DOHH2 (cell line): ENCODE results near the gene ATG14.

ENCODE experiments used
- EZH2phosphoT487 ChIP-seq: fragments of 200-600 bp; sonication (generic); IDR thresholded peaks from 2 replicates; pipeline ENCODE4 v1.6.1; 2017; ENCODE audit warnings: borderline replicate concordance, mild to moderate bottlenecking, antibody characterized with exemption, low read length, moderate library complexity, mixed read lengths
- TF ChIP-seq, protein P1 (sequence below): fragments of 200-600 bp; sonication (generic); IDR thresholded peaks from one replicate; pipeline ENCODE4 v1.5.1; 2014; ENCODE audit warnings: antibody characterized with exemption, mild to moderate bottlenecking, low read depth, low read length; ENCODE audit not compliant: poor library complexity, severe bottlenecking

DNA sequence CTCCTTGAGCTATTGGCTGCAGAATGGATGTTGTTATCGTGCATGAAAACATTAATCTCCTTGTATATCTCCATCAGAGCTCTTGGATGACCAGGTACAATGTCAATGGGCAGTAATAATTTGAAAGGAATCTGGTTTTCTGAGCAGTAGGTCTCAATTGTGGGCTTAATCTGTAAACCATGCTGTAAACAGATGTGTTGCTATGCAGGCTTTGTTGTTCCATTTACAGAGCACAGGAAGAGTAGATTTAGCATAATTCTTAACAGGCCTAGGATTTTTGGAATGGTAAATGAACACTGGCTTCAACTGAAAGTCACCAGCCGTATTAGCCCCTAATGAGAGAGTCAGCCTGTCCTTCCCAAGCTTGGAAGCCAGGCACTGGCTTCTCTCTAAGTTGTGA, 50.4 kb downstream of the ATG14 start:
- TF ChIP-seq, protein P1, sequence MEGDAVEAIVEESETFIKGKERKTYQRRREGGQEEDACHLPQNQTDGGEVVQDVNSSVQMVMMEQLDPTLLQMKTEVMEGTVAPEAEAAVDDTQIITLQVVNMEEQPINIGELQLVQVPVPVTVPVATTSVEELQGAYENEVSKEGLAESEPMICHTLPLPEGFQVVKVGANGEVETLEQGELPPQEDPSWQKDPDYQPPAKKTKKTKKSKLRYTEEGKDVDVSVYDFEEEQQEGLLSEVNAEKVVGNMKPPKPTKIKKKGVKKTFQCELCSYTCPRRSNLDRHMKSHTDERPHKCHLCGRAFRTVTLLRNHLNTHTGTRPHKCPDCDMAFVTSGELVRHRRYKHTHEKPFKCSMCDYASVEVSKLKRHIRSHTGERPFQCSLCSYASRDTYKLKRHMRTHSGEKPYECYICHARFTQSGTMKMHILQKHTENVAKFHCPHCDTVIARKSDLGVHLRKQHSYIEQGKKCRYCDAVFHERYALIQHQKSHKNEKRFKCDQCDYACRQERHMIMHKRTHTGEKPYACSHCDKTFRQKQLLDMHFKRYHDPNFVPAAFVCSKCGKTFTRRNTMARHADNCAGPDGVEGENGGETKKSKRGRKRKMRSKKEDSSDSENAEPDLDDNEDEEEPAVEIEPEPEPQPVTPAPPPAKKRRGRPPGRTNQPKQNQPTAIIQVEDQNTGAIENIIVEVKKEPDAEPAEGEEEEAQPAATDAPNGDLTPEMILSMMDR: no peak
- TF ChIP-seq EZH2phosphoT487: no peak
